Measurements from ENCODE around the gene ARHGAP21.

ARHGAP21 gene

GRCh38 chr10:24722131-24722675 is 1.5 kb downstream of the ARHGAP21 start:
- no peak for DNase-seq

- DNase-seq: no peak
Observed at GRCh38 chr10:24721229-24722106, 2.2 kb downstream of the ARHGAP21 start.

GRCh38 chr10:24720096-24720495 is 3.6 kb downstream of the ARHGAP21 start:
- no peak for DNase-seq

GRCh38 chr10:24718031-24718855 is 5.4 kb downstream of the ARHGAP21 start:
- no peak for DNase-seq

- no peak for DNase-seq
Observed at GRCh38 chr10:24716295-24716694, 7.4 kb downstream of the ARHGAP21 start.

DNA sequence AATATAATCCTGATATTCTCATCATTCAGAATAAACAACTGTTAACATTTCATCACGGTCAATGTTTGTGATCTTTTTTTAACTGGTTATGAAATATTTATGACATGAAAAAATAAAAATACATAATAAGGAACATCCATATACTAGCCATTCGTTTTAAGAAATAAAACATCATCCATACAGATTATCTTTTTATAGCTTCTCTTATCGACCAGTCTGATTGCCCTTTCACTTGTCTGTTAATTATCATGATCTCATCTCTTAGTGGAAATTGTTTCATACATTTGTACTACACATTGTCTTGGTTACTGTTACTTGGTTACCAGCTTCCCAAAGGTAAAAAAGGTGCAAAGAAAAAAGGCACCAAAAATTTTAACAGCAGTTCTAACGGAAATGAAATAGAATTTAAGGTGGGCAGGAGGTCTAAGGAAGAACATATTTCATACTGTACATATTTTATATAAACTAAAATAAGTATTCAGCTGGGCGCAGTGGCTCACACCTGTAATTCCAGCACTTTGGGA is 8.4 kb downstream of the ARHGAP21 start:
- DNase-seq: no peak

- no peak for DNase-seq
Observed at GRCh38 chr10:24713086-24713485, 10.6 kb downstream of the ARHGAP21 start.

DNA sequence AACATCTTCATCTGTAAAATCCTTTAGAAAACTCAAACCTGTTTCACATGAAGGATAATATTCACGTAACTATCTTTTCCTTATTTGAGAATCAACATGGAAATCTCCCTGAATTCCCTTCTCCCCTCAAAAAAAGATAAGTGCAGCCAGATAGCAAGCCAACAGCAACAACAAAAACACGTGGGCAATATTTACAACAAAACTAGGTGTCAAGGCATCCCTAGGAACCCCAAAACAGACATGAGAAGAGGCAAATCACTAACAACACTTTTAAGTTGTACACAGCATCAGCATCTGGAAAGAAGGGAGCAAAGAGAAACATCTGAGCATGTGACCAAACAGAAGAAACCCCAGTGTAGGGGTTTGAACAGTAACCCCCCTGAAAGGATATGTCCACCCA is 12.2 kb downstream of the ARHGAP21 start:
- DNase-seq: no peak

GRCh38 chr10:24708081-24708480 is 15.6 kb downstream of the ARHGAP21 start:
- DNase-seq: no peak

DNA sequence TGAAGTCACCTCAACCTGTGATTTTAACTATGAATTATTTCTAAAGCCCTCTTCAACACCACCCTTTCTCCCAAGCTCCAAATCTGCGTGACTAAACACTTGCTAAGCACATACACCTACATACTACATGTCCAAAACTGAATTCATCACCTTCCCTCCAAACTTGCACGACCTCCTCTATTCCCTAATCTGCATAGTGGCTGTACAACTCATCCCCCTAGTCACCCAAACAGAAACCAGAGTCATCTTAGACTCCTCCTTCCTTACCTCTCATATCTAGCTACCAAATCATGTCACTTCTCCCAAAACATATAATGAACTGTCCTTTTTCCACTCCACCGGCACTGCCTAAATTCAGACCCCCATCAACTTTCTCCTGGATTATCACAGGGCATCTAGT is 16.2 kb downstream of the ARHGAP21 start:
- DNase-seq: peak; percentile 34

GRCh38 chr10:24706479-24707118 is 17.1 kb downstream of the ARHGAP21 start:
- peak; percentile 47 for DNase-seq

DNA sequence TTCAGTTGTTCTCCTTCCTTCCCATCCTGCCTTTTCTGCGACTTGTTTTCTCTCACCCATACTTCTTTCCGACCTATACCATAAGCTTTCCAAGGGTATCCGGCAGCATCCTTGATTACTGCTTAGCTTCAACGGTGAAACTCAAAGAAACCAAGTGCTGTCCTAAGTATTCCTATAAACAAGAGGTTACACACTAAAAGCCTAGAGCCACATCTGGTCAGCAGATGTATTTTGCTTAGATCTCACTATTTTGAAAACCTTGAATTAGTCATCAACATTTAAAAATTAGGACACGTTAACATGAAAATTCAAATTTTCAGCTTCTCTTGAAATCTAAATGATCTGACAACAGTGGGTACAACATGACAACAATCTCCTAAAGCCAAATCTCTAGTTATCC is 20.0 kb downstream of the ARHGAP21 start:
- DNase-seq: no peak

- no peak for DNase-seq
Observed at GRCh38 chr10:24701447-24701846, 22.2 kb downstream of the ARHGAP21 start.

- no peak for DNase-seq
Observed at GRCh38 chr10:24700948-24701347, 22.7 kb downstream of the ARHGAP21 start.

GRCh38 chr10:24698270-24698669 is 25.4 kb downstream of the ARHGAP21 start:
- no peak for DNase-seq

DNA sequence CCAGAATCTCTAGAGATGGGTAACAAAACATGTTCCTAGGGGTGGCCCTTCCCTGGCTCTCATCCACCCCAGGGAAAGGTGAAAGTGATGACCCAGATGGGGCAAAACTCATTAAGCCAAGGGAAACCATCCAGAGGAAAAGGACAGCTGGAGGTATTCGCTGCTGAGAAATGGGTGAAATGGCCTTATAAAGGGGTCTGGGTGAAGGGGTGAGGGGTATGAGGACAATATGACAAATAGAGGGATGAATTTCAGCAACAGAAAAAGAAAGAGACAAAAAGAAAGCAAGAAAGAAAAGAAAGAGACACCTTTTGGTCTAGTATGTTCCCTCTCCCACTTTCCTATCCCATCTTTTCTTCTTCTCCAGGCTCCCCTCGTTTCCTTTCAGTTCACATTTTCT is 26.6 kb downstream of the ARHGAP21 start:
- no peak for DNase-seq

DNA sequence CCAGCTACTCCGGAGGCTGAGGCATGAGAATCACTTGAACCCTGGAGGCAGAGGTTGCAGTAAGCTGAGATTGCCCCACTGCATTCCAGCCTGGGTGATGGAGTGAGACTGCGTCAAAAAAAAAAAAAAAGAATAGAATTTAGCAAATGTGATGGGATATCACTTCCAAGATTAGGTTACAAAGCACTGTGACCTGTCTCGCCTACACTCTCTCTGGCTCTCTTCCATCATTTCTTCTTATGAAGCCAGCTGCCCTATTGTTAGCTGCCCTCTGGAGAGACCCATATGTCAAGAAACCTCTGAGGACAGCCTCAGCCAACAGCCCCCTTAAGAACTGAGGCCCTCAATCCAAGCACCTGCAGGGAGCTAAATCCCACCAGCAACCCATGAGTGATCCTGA is 28.2 kb downstream of the ARHGAP21 start:
- DNase-seq: no peak

- no peak for DNase-seq
Observed at GRCh38 chr10:24694086-24694485, 29.6 kb downstream of the ARHGAP21 start.

DNA sequence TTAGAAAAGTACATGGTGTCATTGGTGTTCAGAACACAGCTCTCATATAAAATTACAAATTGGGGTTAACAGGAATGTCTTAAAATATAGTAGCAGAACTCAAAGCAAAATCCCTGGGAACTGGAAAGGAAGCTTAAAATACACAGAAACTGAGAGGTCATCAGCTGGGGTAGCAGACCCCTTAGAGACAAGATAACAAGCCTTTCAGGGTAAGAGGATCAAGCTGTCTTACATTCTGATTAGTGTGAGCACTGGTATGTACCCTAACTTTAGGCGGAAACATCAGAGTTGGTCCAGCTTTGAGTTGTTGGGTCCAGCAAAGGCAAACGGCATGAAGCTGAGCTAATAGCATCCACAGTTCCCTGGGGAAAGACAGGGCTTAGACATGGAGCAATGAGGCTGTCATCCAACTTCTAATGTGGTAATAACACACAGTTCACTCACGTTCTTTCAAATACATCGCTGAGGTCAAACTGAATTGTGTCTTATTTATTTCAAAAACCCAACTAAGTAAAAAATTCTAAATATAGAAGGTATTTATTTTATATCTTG is 32.6 kb downstream of the ARHGAP21 start:
- no peak for DNase-seq

GRCh38 chr10:24685958-24686540 is 37.6 kb downstream of the ARHGAP21 start:
- no peak for DNase-seq

- no peak for DNase-seq
Observed at GRCh38 chr10:24683554-24683953, 40.1 kb downstream of the ARHGAP21 start.

GRCh38 chr10:24681572-24682088 is 42.1 kb downstream of the ARHGAP21 start:
- DNase-seq: no peak

All from activated CD4-positive, alpha-beta T cell treated with anti-CD3 and anti-CD28 coated beads for 48 hours (primary cell).